Dendritic cell treated with granulocyte-macrophage colony-stimulating factor and Interleukin-4, amounts not matched to agents 40 ng/mL and 50 ng/mL, for 4 days (primary cell): Measurements from ENCODE around the gene RNF130.
"Not testable (repeated sequence)": the region's sequence is repeated elsewhere in the genome, so short reads cannot be mapped to it uniquely, and the experiment has no call there.

Source experiments
- H3K27ac Mint-ChIP-seq: one replicate; pipeline ENCODE4 v1.8.0; 2022; ENCODE audit warnings: mild to moderate bottlenecking, mixed read lengths
- H3K27me3 Mint-ChIP-seq: one replicate; pipeline ENCODE4 v1.8.0; 2022; ENCODE audit warnings: mild to moderate bottlenecking, mixed read lengths
- H3K36me3 Mint-ChIP-seq: one replicate; pipeline ENCODE4 v1.8.0; 2022; ENCODE audit warnings: low read depth, mixed read lengths
- H3K4me1 Mint-ChIP-seq: one replicate; pipeline ENCODE4 v1.8.0; 2022; ENCODE audit warnings: low read depth, mixed read lengths
- H3K4me3 Mint-ChIP-seq: one replicate; pipeline ENCODE4 v1.8.0; 2022; ENCODE audit warnings: mild to moderate bottlenecking, moderate library complexity, mixed read lengths
- H3K9me3 Mint-ChIP-seq: one replicate; pipeline ENCODE4 v1.8.0; 2022; ENCODE audit warnings: mixed read lengths
- intact Hi-C: fragments of 100-400 bp; cut with micrococcal nuclease; formaldehyde crosslinking; loops from one replicate; pipeline ENCODE4 v1.15.0; 2022

Gene RNF130

DNA sequence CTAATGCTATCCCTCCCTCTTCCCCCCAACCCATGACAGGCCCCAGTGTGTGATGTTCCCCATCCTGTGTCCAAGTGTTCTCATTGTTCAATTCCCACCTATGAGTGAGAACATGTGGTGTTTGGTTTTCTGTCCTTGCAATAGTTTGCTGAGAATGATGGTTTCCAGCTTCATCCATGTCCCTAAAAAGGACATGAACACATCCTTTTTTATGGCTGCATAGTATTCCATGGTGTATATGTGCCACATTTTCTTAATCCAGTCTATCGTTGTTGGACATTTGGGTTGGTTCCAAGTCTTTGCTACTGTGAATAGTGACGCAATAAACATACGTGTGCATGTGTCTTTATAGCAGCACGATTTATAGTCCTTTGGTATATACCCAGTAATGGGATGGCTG lies 78.7 kb downstream of the RNF130 start:
- intact Hi-C loops, H3K4me1 Mint-ChIP-seq, H3K4me3 Mint-ChIP-seq, H3K27ac Mint-ChIP-seq, H3K27me3 Mint-ChIP-seq: not testable (repeated sequence)
- peaks cover 73% of the 10 kb centered on the region for H3K36me3 Mint-ChIP-seq
- peaks cover 36% of the 10 kb centered on the region for H3K9me3 Mint-ChIP-seq

DNA sequence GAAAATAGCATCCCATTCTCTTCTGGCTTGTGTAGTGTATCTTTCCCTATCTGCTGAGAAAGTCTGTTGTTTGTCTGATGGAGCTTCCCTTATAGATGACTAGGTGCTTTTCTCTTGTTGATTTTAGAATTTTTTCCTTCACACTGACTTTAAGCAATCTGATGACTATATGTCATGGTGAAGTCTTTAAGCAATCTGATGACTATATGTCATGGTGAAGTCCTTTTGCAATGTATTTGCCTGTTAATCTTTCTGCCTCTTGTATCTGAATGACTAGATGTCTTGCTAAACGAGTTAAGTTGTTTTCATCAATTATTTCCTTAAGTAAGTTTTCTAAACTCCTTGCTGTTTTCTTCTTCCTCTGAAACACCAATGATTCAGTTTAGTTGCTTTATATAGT lies 80.5 kb downstream of the RNF130 start:
- Mint-ChIP-seq H3K27me3 (no peaks in the 10 kb centered on the region), H3K36me3 (peaks cover 70% of the 10 kb centered on the region), H3K27ac (no peak overlapping the region), H3K4me3 (no peak overlapping the region), H3K9me3 (peaks cover 36% of the 10 kb centered on the region), H3K4me1 (peaks cover 5% of the 10 kb centered on the region)
- intact Hi-C loops, result no loop called here

DNA sequence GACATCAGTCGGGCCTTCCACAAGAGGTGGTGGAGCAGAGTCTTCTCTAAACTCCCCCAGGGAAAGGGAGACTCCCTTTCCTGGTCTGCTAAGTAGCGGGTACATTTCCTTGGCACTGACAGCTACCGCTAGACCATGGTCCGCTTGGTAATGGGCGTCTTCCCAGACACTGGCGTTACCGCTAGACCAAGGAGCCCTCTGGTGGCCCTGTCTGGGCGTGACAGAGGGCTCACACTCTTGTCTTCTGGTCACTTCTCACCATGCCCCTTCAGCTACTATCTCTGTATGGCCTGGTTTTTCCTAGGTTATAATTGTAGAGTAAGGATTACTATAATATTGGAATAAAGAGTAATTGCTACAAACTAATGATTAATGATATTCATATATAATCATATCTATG lies 81.0 kb downstream of the RNF130 start:
- intact Hi-C loops, H3K4me3 Mint-ChIP-seq, H3K27ac Mint-ChIP-seq, H3K4me1 Mint-ChIP-seq, H3K27me3 Mint-ChIP-seq: not testable (repeated sequence)
- H3K36me3 Mint-ChIP-seq, result peaks cover 70% of the 10 kb centered on the region
- H3K9me3 Mint-ChIP-seq, result peaks cover 36% of the 10 kb centered on the region

DNA sequence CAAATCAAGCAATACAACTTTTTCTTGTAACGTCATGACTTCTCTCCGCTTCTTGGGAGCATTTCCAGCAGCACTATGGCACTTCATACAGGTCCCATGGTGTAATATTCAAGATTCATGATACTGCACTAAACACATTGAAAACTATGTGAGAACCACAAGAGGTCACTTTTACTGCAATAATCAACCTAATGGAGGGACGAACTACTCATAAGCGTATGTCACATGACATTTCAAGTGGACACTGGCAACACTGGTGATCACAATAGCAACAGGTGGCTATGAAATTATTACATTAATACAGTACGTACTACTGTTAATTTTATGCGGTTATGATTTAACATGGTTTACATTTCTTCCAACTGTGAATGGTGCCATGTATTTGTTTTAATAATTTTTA lies 85.2 kb downstream of the RNF130 start:
- H3K4me3 Mint-ChIP-seq, result no peak overlapping the region
- no peaks in the 10 kb centered on the region for H3K27me3 Mint-ChIP-seq
- intact Hi-C loops, result no loop called here
- H3K4me1 Mint-ChIP-seq, result peaks cover 5% of the 10 kb centered on the region
- H3K9me3 Mint-ChIP-seq, result peaks cover 16% of the 10 kb centered on the region
- H3K27ac Mint-ChIP-seq, result no peak overlapping the region
- peaks cover 68% of the 10 kb centered on the region for H3K36me3 Mint-ChIP-seq

DNA sequence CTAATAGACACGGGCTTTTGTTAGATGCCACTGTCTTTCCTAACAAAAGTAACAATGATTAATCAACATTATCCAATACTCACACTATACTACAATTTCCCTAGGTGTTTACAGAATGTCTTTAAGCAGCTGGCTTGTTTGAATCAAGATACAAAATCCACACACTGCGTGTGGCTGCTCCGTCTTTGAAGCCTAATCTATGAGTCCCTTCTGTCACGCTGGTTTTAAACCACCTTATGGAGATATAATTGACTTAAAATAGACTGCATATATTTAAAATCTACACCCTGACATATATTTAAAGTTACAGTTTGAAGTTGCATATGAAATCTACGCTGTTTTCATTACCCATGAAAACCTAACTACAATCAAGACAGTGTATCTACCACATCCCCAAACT lies 89.9 kb downstream of the RNF130 start:
- peaks cover 7% of the 10 kb centered on the region for H3K4me1 Mint-ChIP-seq
- H3K27ac Mint-ChIP-seq, result no peak overlapping the region
- no peak overlapping the region for H3K4me3 Mint-ChIP-seq
- no peaks in the 10 kb centered on the region for H3K9me3 Mint-ChIP-seq
- H3K27me3 Mint-ChIP-seq, result no peaks in the 10 kb centered on the region
- peaks cover 79% of the 10 kb centered on the region for H3K36me3 Mint-ChIP-seq
- intact Hi-C loops, result no loop called here

DNA sequence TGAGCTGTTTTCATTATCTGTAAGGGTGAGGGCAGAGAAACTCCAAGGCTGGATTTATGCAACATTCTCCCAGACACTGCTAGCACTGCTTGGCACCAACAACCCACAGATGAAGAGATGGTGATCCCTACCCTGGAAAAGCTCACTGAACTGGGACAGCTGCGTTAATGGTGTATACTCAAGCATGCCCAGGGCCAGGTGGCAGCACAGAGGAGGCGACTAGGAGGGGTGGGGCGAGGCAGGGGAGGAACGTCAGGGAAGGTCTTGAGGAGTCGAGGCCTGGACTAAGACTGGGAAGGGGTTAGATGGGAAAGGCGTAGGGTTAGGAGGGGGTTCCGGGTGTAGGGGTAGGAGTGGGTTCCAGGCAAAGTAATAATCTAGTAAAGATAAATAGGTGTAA lies 90.8 kb downstream of the RNF130 start:
- no peaks in the 10 kb centered on the region for H3K27me3 Mint-ChIP-seq
- intact Hi-C loops, result no loop called here
- no peak overlapping the region for H3K27ac Mint-ChIP-seq

DNA sequence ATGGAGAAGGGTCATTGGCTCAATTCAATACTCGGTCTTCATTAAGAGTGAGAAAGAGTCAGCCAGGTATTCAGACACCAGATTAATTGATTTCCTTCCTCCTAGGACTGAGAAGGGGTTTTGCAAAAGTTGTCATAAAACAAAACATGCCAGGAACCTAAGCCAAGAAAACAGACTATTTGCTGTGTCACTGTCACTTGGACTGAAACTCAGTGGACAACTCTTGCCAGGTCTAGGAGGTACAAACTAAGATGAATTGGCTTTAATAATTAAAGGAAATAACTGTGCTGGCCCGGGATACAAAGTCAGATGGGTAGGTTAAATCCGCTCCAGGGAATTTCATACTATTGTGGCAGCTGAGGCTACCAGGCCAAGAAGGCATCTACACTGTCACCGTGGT lies 92.8 kb downstream of the RNF130 start:
- H3K9me3 Mint-ChIP-seq, result no peaks in the 10 kb centered on the region
- no peaks in the 10 kb centered on the region for H3K27me3 Mint-ChIP-seq
- intact Hi-C loops, result no loop called here
- no peak overlapping the region for H3K27ac Mint-ChIP-seq
- peaks cover 34% of the 10 kb centered on the region for H3K4me1 Mint-ChIP-seq
- no peak overlapping the region for H3K4me3 Mint-ChIP-seq
- peaks cover 100% of the 10 kb centered on the region for H3K36me3 Mint-ChIP-seq

More for the DNA sequence above, 90.8 kb downstream of the RNF130 start:
- Mint-ChIP-seq H3K4me1 (peaks cover 15% of the 10 kb centered on the region), H3K4me3 (no peak overlapping the region), H3K9me3 (no peaks in the 10 kb centered on the region), H3K36me3 (peaks cover 88% of the 10 kb centered on the region)

DNA sequence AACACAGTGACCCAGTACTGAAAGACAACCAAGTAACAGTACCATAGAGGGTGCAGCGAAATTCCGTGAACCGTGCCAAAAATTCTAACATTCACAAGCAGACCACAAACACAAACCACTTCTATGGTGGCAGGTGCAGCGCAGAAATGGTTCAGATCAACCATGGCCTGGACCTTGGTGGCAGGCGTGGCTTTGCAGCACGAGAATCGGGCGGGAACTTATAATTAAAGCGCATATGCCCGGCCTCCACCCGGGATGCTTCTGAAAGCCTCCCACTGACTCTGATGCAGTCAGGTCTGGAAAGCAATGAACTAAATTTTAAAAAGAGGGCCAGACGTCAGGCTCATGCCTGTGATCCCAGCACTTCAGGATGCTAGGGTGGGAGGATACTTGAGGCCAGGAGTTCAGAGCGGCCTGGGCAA lies 95.8 kb downstream of the RNF130 start:
- H3K9me3 Mint-ChIP-seq, result no peaks in the 10 kb centered on the region
- H3K4me1 Mint-ChIP-seq, result peaks cover 61% of the 10 kb centered on the region
- peak overlapping the region; percentile 66 for H3K27ac Mint-ChIP-seq
- no peak overlapping the region for H3K4me3 Mint-ChIP-seq
- intact Hi-C loops, result no loop called here
- H3K27me3 Mint-ChIP-seq, result no peaks in the 10 kb centered on the region
- peaks cover 91% of the 10 kb centered on the region for H3K36me3 Mint-ChIP-seq

DNA sequence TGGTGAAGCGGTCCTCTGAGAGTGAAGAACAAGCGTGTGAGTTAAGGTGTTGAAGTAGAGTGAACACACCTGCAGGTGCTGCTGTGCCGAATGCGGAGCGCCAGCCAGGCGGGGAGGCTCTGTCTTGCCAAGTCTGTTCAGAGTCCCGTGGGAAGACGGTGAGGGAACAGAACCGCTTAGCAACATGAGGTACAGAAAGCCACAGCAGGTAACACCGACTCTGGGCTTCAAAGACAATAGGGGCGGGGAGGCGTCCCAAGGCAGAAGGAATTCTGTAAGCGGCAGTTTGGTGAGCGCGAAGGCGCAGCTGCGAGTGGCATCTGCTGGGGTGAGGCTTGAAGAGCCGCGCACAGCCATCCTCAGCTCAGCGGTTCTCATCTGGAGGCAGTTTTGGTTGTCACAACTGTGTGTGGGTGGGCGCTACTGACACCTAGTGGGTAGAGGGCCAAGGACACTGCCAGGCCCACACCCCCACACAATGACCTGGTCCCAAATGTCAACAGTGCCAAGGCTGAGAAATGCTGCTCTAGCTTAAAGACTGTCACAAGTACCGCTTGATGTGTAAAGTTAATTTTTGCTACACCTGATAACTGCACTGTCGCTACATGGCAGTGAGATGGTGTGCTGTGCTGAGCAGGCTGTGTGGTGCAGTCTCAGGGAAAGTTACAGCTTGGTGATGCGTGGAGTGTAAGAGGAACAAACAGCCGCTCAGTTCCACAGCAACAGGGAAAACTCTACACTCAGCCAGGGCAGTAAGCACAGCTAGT lies 96.4 kb downstream of the RNF130 start:
- no peaks in the 10 kb centered on the region for H3K27me3 Mint-ChIP-seq
- peak overlapping the region; percentile 66 for H3K27ac Mint-ChIP-seq
- H3K4me3 Mint-ChIP-seq, result no peak overlapping the region
- intact Hi-C loops, result no loop called here
- H3K36me3 Mint-ChIP-seq, result peaks cover 85% of the 10 kb centered on the region
- H3K9me3 Mint-ChIP-seq, result no peaks in the 10 kb centered on the region
- peaks cover 61% of the 10 kb centered on the region for H3K4me1 Mint-ChIP-seq

DNA sequence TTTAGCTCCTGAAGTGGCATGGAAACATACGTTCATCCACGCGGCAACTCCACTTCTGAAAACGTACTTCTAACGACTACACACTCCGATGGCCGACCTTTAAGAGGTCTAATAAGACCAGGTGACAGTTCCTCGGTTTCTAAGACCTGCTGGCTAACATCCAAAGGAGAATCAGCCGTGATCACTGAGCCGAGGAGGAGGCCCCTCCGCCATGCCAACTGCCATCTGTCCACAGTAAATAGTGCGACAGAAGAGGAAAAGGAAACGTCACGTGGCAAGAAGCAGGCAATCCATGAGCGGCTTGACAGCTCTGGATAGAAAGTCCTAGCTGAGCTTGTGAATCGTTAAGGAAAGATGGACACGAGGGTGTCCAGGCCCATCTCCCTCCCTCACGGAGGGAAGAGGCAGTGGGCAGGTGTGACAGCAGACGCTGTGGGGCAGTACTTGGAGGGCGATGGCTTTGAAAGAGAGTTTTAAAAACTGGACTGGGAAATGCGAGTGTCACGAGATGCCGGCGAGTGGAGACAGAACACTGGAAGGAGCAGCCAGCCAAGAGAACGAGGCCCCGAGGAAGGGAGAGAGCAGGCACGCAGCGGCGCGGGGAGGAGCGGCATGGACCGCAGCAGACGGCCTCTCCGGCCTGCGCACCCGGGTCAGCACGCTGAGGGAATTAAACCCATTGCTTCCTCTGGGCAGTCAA lies 97.2 kb downstream of the RNF130 start:
- Mint-ChIP-seq H3K27me3 (no peaks in the 10 kb centered on the region), H3K27ac (peak overlapping the region; percentile 59), H3K36me3 (peaks cover 82% of the 10 kb centered on the region), H3K4me1 (peaks cover 57% of the 10 kb centered on the region), H3K4me3 (no peak overlapping the region), H3K9me3 (no peaks in the 10 kb centered on the region)
- intact Hi-C loops, result no loop called here

DNA sequence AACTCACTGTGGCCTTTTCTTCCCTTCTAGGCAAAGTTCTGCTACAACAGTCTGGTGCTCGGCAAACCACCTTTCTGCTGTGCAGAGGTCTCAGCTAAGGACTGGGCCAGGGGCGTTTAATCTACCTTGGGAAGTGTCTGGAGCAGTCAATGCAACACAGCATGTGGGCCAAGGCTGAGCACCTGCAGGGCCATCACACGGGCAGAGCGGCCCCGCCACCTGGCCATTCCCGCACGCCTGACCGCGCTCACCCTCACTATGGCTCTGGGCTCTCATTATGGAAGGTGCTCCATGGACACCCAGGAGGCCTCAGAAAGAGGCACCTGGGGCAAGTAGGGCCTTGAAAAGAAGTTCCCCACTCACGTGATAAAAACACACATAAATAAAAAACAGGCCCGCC lies 98.2 kb downstream of the RNF130 start:
- H3K4me1 Mint-ChIP-seq, result peaks cover 54% of the 10 kb centered on the region

DNA sequence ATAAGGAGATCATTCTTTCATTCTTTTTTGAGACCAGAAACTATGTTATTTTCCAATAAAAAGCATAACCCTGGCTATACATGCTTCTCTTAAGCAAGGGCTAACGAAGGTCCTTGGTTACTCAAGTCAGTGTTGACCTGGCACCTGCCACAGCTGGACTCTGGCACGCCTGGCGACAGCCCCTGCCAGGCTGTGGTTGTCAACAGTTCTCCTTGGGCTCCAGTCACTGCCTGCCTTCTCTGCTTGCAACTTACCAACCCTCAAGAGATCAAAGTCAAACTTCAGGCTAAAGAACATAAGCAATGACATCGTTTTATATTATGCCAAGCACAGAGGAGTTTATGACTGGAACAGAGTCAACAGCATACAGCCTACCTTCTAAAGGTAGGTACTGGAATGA lies 102.4 kb downstream of the RNF130 start:
- intact Hi-C loops, result no loop called here
- H3K4me1 Mint-ChIP-seq, result peaks cover 41% of the 10 kb centered on the region
- H3K27me3 Mint-ChIP-seq, result no peaks in the 10 kb centered on the region
- no peak overlapping the region for H3K4me3 Mint-ChIP-seq
- H3K9me3 Mint-ChIP-seq, result no peaks in the 10 kb centered on the region
- peaks cover 82% of the 10 kb centered on the region for H3K36me3 Mint-ChIP-seq
- peak overlapping the region; percentile 88 for H3K27ac Mint-ChIP-seq

More for the DNA sequence above, 98.2 kb downstream of the RNF130 start:
- intact Hi-C loops, result no loop called here
- H3K27me3 Mint-ChIP-seq, result no peaks in the 10 kb centered on the region
- H3K4me3 Mint-ChIP-seq, result no peak overlapping the region
- H3K36me3 Mint-ChIP-seq, result peaks cover 82% of the 10 kb centered on the region
- no peaks in the 10 kb centered on the region for H3K9me3 Mint-ChIP-seq
- peak overlapping the region; percentile 88 for H3K27ac Mint-ChIP-seq

DNA sequence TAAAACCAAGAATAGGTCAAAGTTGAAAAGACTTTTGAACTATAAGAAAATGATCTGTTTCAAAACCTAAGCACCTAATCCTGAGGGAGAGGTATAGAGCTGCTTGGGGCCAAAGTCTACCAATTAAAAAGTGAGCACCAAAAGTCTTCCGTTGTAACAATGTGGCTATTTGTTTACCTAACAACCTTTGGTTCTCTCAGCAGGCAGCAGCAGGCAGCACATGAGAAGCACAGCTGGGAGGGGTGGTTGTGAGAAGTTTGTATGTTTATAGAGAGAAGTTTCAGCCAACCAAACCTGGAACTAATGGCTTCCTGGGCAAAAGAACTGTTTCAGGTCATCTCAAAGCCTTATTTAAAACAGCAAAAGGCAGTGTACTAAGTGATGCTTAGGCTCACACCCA lies 104.1 kb downstream of the RNF130 start:
- intact Hi-C loops, result no loop called here
- H3K4me1 Mint-ChIP-seq, result peaks cover 39% of the 10 kb centered on the region
- H3K36me3 Mint-ChIP-seq, result peaks cover 82% of the 10 kb centered on the region
- no peaks in the 10 kb centered on the region for H3K9me3 Mint-ChIP-seq
- H3K4me3 Mint-ChIP-seq, result no peak overlapping the region
- H3K27ac Mint-ChIP-seq, result peak overlapping the region; percentile 88
- no peaks in the 10 kb centered on the region for H3K27me3 Mint-ChIP-seq

DNA sequence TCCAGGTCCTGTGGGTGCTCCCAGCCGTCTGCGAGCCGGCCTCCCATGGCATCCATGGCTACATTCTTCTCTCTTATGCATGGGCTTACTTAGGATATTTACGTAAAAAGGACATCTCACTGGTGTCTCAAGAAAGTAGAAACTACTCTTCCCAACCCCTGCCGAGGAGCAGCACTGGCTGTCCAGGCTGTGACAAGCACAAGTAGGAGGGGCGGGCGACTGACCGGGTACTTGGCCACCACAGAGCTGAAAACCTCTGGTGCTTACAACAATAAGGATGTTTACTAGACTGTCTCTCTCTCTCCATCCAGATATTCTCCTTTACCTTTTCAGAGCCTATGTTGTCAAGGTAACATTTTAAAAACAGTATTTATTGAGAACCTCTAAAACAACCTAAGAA lies 107.5 kb downstream of the RNF130 start:
- Mint-ChIP-seq H3K4me3 (no peak overlapping the region), H3K9me3 (no peaks in the 10 kb centered on the region), H3K36me3 (peaks cover 93% of the 10 kb centered on the region), H3K4me1 (peaks cover 40% of the 10 kb centered on the region), H3K27ac (no peak overlapping the region), H3K27me3 (no peaks in the 10 kb centered on the region)
- intact Hi-C loops, result no loop called here
